LNCaP clone FGC (cell line): ENCODE data around the gene SIRPA.
"Not testable (repeated sequence)": the region's sequence is repeated elsewhere in the genome, so short reads cannot be mapped to it uniquely, and the experiment has no call there.

ENCODE experiments used
- DNase-seq: peaks from one replicate; pipeline ENCODE4 v3.0.0-alpha.2; 2011; ENCODE audit warnings: low read depth
- H3K4me3 ChIP-seq: 2 replicates; pipeline ENCODE4 v1.5.1; 2011; ENCODE audit warnings: mild to moderate bottlenecking, low read depth, low read length, control low read depth
- CTCF ChIP-seq: IDR thresholded peaks from 2 replicates; pipeline ENCODE4 v1.5.1; 2012; ENCODE audit warnings: mild to moderate bottlenecking; ENCODE audit not compliant: control insufficient read depth, insufficient read depth; ENCODE audit errors: extremely low read depth

SIRPA gene

GRCh38 chr20:1912053-1912452 is 16.8 kb downstream of the SIRPA start:
- no peak for TF ChIP-seq CTCF
- H3K4me3 ChIP-seq, result no peak overlapping the region
- no peak for DNase-seq

- DNase-seq, result no peak
- TF ChIP-seq CTCF, result no peak
- H3K4me3 ChIP-seq, result no peak overlapping the region
These were observed 17.4 kb downstream of the SIRPA start for GRCh38 chr20:1912646-1913045.

GRCh38 chr20:1915233-1915632 is 20.0 kb downstream of the SIRPA start:
- not testable (repeated sequence) for H3K4me3 ChIP-seq, DNase-seq

GRCh38 chr20:1915725-1916124 is 20.5 kb downstream of the SIRPA start:
- no peak for DNase-seq
- no peak overlapping the region for H3K4me3 ChIP-seq

GRCh38 chr20:1917786-1918185 is 22.6 kb downstream of the SIRPA start:
- TF ChIP-seq CTCF, result no peak

More at GRCh38 chr20:1915725-1916124, 20.5 kb downstream of the SIRPA start:
- TF ChIP-seq CTCF, result no peak

GRCh38 chr20:1918491-1919165 is 23.4 kb downstream of the SIRPA start:
- no peak for TF ChIP-seq CTCF
- DNase-seq, result no peak

More at GRCh38 chr20:1917786-1918185, 22.6 kb downstream of the SIRPA start:
- no peak overlapping the region for H3K4me3 ChIP-seq
- DNase-seq, result no peak

GRCh38 chr20:1920252-1920651 is 25.0 kb downstream of the SIRPA start:
- no peak overlapping the region for H3K4me3 ChIP-seq
- DNase-seq, result no peak
- no peak for TF ChIP-seq CTCF

More at GRCh38 chr20:1918491-1919165, 23.4 kb downstream of the SIRPA start:
- H3K4me3 ChIP-seq, result no peak overlapping the region

GRCh38 chr20:1920826-1921225 is 25.6 kb downstream of the SIRPA start:
- no peak for DNase-seq
- no peak overlapping the region for H3K4me3 ChIP-seq
- TF ChIP-seq CTCF, result no peak

- not testable (repeated sequence) for H3K4me3 ChIP-seq, DNase-seq
These were observed 26.8 kb downstream of the SIRPA start for GRCh38 chr20:1921985-1922384.
